IMR-90 (cell line): ENCODE data around the gene PDZRN3. TPM values are rescaled to one million over a fixed set of nuclear protein-coding genes. Genes with fewer than 3 reads are reported as not detected.

Experiments used
- ATAC-seq: fragments of 200-7000 bp; cut with Tn5 transposase; 2 replicates; pipeline ENCODE4 v1.9.1; 2020; ENCODE audit warnings: low read depth, mild to moderate bottlenecking, moderate library complexity
- BruUV-seq: library from RNA; stranded (reverse); fragments of 400-500 nt; replicated peaks from 2 replicates; lab custom pipeline; 2021; lab: Mats Ljungman, UMichigan
- CTCF ChIA-PET: fragments of 300-600 bp; formaldehyde crosslinking; extraction: SDS; loops from one replicate; lab custom pipeline; 2021; ENCODE audit warnings: antibody characterized with exemption; lab: Yijun Ruan, JAX
- POLR2A ChIA-PET: fragments of 300-600 bp; sonication (Branson Sonifier 250); formaldehyde crosslinking; loops from one replicate; lab custom pipeline; 2022; ENCODE audit warnings: antibody characterized with exemption; ENCODE audit not compliant: unreplicated experiment; lab: Charles Lee
- DNase-seq: peaks from one replicate; pipeline ENCODE4 v3.0.0; 2013
- H2AFZ ChIP-seq: replicated peaks from 2 replicates; pipeline ENCODE3; 2013; ENCODE audit warnings: low read length, mild to moderate bottlenecking; ENCODE audit not compliant: poor library complexity
- H2AK5ac ChIP-seq: 2 replicates; pipeline ENCODE4 v1.6.1; 2013; ENCODE audit warnings: low read depth, low read length, inconsistent platforms
- H2AK9ac ChIP-seq: replicated peaks from 2 replicates; pipeline ENCODE3; 2013; ENCODE audit warnings: mild to moderate bottlenecking, low read depth, low read length, moderate library complexity; ENCODE audit not compliant: poor library complexity
- H2BK120ac ChIP-seq: 2 replicates; pipeline ENCODE4 v1.6.1; 2013; ENCODE audit warnings: low read depth, low read length, inconsistent platforms
- H2BK15ac ChIP-seq: 3 replicates; pipeline ENCODE4 v1.6.1; 2013; ENCODE audit warnings: low read depth, low read length, inconsistent platforms
- H2BK20ac ChIP-seq: 2 replicates; pipeline ENCODE4 v1.6.1; 2013; ENCODE audit warnings: low read depth, mild to moderate bottlenecking, inconsistent platforms, low read length, moderate library complexity
- H2BK5ac ChIP-seq: 2 replicates; pipeline ENCODE4 v1.6.1; 2013; ENCODE audit warnings: mild to moderate bottlenecking, low read depth, low read length, inconsistent platforms; ENCODE audit not compliant: poor library complexity, severe bottlenecking
- H3K14ac ChIP-seq: replicated peaks from 2 replicates; pipeline ENCODE4 v1.6.1; 2013; ENCODE audit warnings: low read depth, low read length, inconsistent platforms
- H3K18ac ChIP-seq: 2 replicates; pipeline ENCODE4 v1.6.1; 2013; ENCODE audit warnings: low read depth, low read length, control low read depth
- H3K23ac ChIP-seq: 2 replicates; pipeline ENCODE4 v1.6.1; 2013; ENCODE audit warnings: low read depth, low read length, inconsistent platforms
- H3K27ac ChIP-seq: 2 replicates; pipeline ENCODE4 v1.5.1; 2013; ENCODE audit warnings: mild to moderate bottlenecking, control low read depth, low read length; ENCODE audit not compliant: insufficient read depth
- H3K27me3 ChIP-seq: 2 replicates; pipeline ENCODE4 v1.6.1; 2013; ENCODE audit warnings: low read length; ENCODE audit not compliant: control insufficient read depth, insufficient read depth
- H3K36me3 ChIP-seq: 2 replicates; pipeline ENCODE4 v1.6.1; 2013; ENCODE audit warnings: low read length, mixed read lengths; ENCODE audit not compliant: control insufficient read depth, insufficient read depth
- H3K4ac ChIP-seq: 2 replicates; pipeline ENCODE4 v1.6.1; 2013; ENCODE audit warnings: low read depth, low read length, inconsistent platforms
- H3K4me1 ChIP-seq: 2 replicates; pipeline ENCODE4 v1.6.1; 2013; ENCODE audit warnings: low read length, mixed read lengths; ENCODE audit not compliant: control insufficient read depth, insufficient read depth
- H3K4me2 ChIP-seq: 2 replicates; pipeline ENCODE4 v1.6.1; 2013; ENCODE audit warnings: low read depth, mild to moderate bottlenecking, control low read depth, low read length, moderate library complexity
- H3K4me3 ChIP-seq: 2 replicates; pipeline ENCODE4 v1.5.1; 2013; ENCODE audit warnings: low read depth, mild to moderate bottlenecking, control low read depth, low read length, moderate library complexity; ENCODE audit not compliant: insufficient read depth
- H3K56ac ChIP-seq: 2 replicates; pipeline ENCODE4 v1.6.1; 2013; ENCODE audit warnings: low read length, inconsistent platforms; ENCODE audit not compliant: insufficient read depth; ENCODE audit errors: extremely low read depth
- H3K79me1 ChIP-seq, 2 experiments: 2 replicates each; pipeline ENCODE4 v1.6.1; 2013; ENCODE audit warnings: low read length in 2 of 2, inconsistent platforms in 1 of 2, low read depth in 1 of 2
- H3K9ac ChIP-seq: 2 replicates; pipeline ENCODE4 v1.6.1; 2013; ENCODE audit warnings: low read depth, low read length, control low read depth
- H3K9me1 ChIP-seq: 2 replicates; pipeline ENCODE4 v1.6.1; 2013; ENCODE audit warnings: low read length, inconsistent platforms; ENCODE audit not compliant: insufficient read depth
- H3K9me3 ChIP-seq: 2 replicates; pipeline ENCODE4 v1.6.1; 2013; ENCODE audit warnings: low read length; ENCODE audit not compliant: control insufficient read depth, insufficient read depth
- H4K20me1 ChIP-seq: 2 replicates; pipeline ENCODE4 v1.6.1; 2013; ENCODE audit warnings: low read length, inconsistent platforms; ENCODE audit not compliant: insufficient read depth
- H4K5ac ChIP-seq: 2 replicates; pipeline ENCODE4 v1.6.1; 2013; ENCODE audit warnings: mild to moderate bottlenecking, low read depth, low read length, control low read depth
- H4K8ac ChIP-seq, 2 experiments: 2 replicates each; pipeline ENCODE4 v1.6.1; 2013; ENCODE audit warnings: low read depth in 2 of 2, low read length in 2 of 2, control low read depth in 1 of 2, inconsistent platforms in 1 of 2
- H4K91ac ChIP-seq: 2 replicates; pipeline ENCODE4 v1.6.1; 2013; ENCODE audit warnings: low read depth, low read length, inconsistent platforms; ENCODE audit not compliant: insufficient read depth
- CEBPB ChIP-seq: IDR thresholded peaks from 2 replicates; pipeline ENCODE4 v1.6.1; 2012; ENCODE audit warnings: low read depth, low read length, improper control_type of control experiment
- SMC3 ChIP-seq: fragments of 150-350 bp; IDR thresholded peaks from 2 replicates; pipeline ENCODE4 v1.6.1; 2016; ENCODE audit warnings: low read depth, mild to moderate bottlenecking, antibody characterized with exemption, low read length, moderate library complexity
- WGBS, 2 experiments: methylation state at CpG; one replicate each; pipeline versions ENCODE4 v1.1.5 to v1.1.7; 2013; ENCODE audit warnings: missing lambda C conversion rate in 2 of 2; ENCODE audit not compliant: insufficient read length in 1 of 2; ENCODE audit errors: extremely low coverage in 2 of 2; 5-methylcytosine and 5-hydroxymethylcytosine counted together
- dilution Hi-C: fragments of 300-500 bp; cut with HindIII; formaldehyde crosslinking; loops from one replicate; pipeline ENCODE4 v1.14.3; 2018; ENCODE audit warnings: low sequenced_read_pairs; ENCODE audit not compliant: unreplicated experiment
- in situ Hi-C: fragments of 300-500 bp; cut with MboI; formaldehyde crosslinking; loops from 3 replicates; pipeline ENCODE4 v1.14.3; 2019; ENCODE audit warnings: low sequenced_read_pairs, inconsistent platforms, mixed read lengths
- intact Hi-C: fragments of 100-400 bp; cut with micrococcal nuclease; formaldehyde crosslinking; loops from 2 replicates; pipeline ENCODE4 v1.10.0; 2022
- polyA plus RNA-seq, 3 experiments: library from polyadenylated mRNA; depleted of rRNA; stranded (reverse); fragments of >200 nt; gene quantifications; 2 replicates each; pipeline ENCODE4 v1.2.3, GENCODE V29; 2012; ENCODE audit warnings: low replicate concordance in 1 of 3
- total RNA-seq: library from RNA; depleted of rRNA; stranded (reverse); fragments of >200 nt; gene quantifications from 2 replicates; pipeline ENCODE4 v1.2.3, GENCODE V29; 2012

PDZRN3 gene
- total and polyA plus RNA-seq, 2 of the 4 experiments (the other 2 are of a cell fraction): 9.4 to 17.0 TPM

GRCh38 chr3:73581134-73581846 lies 43.5 kb downstream of the PDZRN3 start:
- Histone ChIP-seq H2BK120ac (0 out of 2 replicates have a peak overlapping the region, but pooled peaks have one; percentile 6), H3K56ac (no peak overlapping the region), H2AK9ac (no peak overlapping the region), H3K9ac (no peak overlapping the region), H2BK20ac (no peak overlapping the region), H3K9me1 (0 out of 2 replicates have a peak, but pooled peaks cover 9% of the 10 kb centered on the region), H2BK15ac (no peak overlapping the region), H2AK5ac (no peak overlapping the region), H3K4me2 (no peak overlapping the region), H3K27me3 (no peaks in the 10 kb centered on the region), H3K4me1 (peaks cover 6% of the 10 kb centered on the region), H3K4ac (no peak overlapping the region), H3K27ac (no peak overlapping the region), H3K14ac (no peak overlapping the region), H3K36me3 (0 out of 2 replicates have a peak, but pooled peaks cover 1% of the 10 kb centered on the region), H2BK5ac (peak overlapping the region; percentile 21), H4K5ac (no peak overlapping the region), H3K79me1 (peaks cover 7 to 23% of the 10 kb centered on the region in 2 experiments; a peak in 3 of 4 replicates), H4K8ac (no peak overlapping the region), H4K20me1 (no peaks in the 10 kb centered on the region; the same call in 1 of the 2 replicates), H2AFZ (no peak overlapping the region), H3K4me3 (no peak overlapping the region), H3K23ac (no peak overlapping the region), H3K9me3 (no peaks in the 10 kb centered on the region), H3K18ac (no peak overlapping the region), H4K91ac (no peak overlapping the region)
- CTCF ChIA-PET: interaction anchor here (0.6 kb wide), 2 partner anchors 180 to 687 kb away, joined by 3 read pairs; no protein-coding TSS in a partner anchor
- POLR2A ChIA-PET: no interaction called here
- BruUV-seq: no TSS peak
- ATAC-seq (peak; percentile 58), DNase-seq (peak; percentile 72)
- WGBS, 2 experiments: 100% methylated on average over 1 of the region's 2 CpGs; no CpG with 5 or more reads in 1 of the 2 experiments
- TF ChIP-seq CEBPB (peak; percentile 72), SMC3 (no peak)
- in situ Hi-C loops (no loop called here), intact Hi-C loops (no loop called here), dilution Hi-C loops (no loop called here)
